HG02970 (cell line): ENCODE measurements around the gene SECTM1.

Experiments used
- ATAC-seq: cut with Tn5 transposase; IDR thresholded peaks from one replicate; pipeline ENCODE4 v1.9.1; 2021; ENCODE audit warnings: mild to moderate bottlenecking, moderate library complexity, moderate number of reproducible peaks; ENCODE audit not compliant: unreplicated experiment, low FRiP score

SECTM1 gene

DNA sequence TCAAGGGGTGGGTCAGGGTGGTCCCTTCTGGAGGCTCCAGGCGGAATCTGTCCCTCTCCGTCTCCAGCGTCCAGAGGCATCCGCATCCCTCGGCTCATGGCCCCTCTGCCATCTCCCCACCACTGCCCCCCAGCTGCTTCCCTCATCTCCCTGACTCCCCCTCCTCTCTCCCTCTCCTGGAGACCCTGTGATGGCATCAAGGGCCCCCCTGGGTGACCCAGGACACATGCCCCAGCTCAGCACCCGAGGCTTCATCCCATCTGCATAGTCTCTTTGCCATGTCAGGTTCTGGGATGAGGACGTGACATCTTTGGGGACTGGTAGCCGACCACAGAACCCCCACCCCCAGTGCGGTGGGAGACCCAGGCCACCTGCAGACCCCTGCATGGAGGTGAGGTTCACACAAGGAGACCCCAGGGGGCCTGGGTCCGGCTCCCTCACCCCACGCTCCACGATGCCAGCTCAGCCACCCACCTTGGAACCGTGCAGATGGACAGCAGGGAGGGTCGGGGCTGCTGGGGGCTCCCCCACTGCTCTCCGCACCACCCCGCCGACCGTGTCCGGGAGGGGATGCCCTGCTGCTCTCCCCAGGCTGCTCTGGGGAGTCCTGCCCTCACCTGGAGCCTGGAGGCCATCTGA lies 3.8 kb downstream of the SECTM1 start:
- ATAC-seq, result no peak

DNA sequence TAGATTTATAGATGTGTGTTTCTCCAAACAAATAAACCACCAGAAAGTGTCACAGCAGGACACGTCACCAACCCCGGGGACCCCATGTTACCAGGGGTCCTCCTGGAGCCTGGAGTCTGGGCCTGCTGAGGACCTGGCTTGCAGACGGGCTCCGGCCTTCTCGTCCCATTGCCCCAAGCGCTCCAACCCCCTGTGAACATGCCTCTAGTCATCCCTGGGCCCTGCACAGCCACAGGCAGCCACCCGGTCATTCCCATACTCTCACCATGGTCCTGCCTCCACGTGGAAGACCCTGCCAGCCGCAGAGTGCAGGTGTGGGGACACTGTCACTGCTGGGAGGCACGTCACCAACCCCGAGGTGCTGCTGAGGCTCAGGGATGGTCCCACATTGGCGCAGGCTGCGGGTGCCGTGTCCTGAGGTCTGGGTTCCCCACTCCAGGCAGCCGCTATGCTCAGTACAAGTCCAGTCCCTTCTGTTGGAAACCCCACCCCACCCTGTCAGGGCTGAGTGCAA lies 4.5 kb downstream of the SECTM1 start:
- ATAC-seq, result no peak

DNA sequence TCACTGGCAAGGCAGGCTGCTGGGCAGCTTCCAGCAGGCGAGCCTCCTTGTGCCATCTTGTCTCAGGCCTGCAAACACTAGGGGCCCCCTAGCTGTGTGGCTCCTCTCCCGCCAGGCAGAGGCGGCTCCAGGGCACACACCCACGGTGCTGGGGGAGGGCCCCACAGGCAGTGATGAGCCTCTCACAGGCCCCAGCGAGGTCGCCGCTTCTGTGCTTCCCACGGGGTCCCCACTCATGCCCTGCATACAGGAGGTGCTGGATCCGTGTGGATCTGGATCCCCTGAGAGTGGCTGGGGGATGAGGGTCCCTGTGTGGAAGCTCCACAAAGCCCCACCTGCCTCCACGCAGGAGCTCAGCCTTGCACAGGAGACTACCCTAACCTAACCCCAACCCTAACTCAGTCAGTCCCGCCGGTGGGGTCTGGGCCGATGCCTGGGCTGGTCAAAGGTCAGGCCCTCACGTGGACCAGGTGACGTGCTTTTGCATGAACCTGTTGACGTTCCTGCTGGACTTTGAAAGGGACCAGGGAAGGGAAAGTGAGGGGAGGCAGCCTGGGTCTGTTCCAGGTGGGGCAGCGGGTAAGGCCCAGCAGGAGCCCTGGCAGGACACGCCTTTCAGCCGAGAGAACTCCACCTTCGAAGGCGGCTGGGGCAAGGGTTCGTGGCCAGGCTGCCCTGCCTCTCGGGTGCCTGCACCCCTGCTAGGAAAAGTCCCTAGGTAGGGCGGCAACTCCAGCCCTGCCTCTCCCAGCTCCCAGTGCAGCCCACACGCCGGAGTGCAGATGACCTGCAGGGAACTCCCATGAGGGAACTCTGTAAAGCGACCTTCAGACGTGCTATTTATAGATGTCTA lies 5.2 kb downstream of the SECTM1 start:
- ATAC-seq, result no peak

DNA sequence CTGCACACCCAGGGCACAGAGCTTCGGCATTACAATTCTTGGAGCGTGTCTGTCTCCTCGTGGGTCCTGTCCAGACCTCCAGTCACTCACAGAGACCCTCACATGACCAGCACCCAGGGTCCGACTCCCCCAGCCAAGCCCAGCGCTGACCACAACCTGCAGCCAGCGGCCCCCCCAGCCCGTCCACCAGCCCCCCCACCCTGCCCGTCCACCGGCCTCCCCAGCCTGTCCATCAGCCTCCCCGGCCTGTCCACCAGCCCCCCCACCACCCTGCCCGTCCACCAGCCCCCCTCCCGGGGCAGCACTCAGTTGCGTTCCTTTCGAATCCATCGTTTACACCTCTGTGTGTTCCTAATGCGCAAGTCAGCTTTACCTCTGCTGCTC lies 5.8 kb downstream of the SECTM1 start:
- no peak for ATAC-seq

DNA sequence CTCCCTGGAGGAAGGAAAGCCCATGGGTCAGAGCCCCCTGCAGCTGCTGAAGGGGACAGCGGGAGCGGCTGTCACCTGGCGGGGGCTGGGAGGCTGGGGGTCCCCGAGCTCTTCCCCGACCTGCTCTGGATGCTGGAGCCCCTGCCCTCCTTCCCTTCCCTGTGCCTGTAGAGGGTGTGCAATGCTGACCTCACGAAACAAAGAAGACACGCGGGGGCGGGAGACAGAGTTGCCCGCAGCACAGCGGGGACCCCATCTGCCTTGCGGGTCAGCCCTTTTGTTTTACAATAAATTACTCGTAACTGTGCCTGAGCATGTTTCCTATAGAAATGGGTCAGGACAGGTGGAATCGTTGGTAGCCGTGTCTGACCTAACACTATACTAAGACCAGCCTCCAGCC lies 6.3 kb downstream of the SECTM1 start:
- ATAC-seq, result no peak

DNA sequence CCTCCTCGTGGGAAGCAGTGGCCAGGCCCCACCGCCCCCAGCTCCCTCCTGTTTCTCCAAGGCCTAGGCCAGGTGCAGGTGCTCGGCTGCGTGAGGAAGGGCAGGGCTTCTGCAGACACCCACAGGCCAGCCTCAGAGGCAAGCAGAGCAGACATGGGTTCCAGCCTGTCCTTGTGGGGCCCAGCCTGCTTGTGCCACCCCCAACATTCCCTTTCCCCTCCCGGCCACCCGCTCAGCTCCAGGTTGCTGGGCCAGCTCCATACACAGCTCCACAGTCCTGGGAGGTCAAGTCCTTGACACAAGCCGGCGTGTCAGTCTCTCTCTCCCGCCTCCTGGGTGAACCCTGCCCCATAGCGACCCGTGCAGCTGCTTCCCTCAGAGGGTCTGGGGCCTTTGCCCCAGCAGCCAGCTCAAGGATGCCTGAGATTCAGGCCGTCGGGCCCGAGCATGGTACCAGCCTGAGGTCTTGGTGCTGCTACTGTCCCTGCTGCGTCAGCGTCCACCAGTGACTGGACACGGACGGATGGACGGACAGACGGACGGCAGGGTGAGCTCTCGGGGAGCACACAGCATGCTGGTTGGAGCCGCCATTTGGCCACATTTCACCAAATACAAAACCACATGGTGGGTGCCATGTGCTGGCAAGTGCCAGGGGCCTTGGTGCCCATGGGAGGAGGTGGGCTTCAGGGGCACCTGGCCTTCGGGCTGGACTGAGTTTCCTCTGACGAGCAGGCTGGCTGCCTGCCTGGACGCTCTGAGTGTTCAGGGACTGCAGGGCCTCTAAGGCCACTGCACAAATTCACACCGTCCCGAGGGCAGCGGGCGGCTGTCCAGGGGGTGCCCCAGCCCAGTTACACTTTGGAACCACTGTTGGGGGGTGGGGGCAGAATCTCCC lies 8.0 kb downstream of the SECTM1 start:
- no peak for ATAC-seq

DNA sequence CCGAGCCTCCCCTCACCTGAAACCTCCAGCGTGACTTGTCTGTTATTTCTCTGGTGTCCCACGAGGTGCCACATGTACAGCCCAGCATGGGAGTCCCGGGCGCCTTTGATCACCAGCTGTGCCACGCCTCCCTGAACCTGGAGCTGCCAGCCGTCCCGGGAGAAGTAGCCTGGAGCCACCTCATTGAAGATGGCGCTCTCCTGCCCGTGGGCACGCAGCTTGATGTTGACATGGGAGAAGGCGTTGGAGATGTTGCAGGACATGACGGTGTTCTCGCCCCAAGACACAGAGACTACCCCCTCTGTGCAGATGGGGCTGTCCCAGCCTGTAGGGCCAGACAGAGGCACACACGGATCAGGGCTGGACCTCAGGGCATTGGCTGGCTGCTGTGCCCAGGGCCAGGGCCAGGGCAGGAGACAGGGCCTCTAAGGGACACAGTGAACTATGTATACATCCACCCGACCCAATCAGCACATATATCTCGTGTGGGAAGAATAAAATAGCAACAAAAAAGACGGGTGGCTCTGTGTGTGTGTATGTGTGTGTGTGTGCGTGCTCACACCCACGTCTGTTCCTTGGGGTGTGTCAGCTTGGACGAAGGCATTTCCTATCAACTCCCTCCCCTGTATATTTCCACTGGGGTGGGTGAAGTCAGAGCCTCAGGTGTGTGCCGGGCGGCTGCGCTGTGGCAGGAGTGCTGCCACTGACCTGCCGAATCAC lies 8.8 kb downstream of the SECTM1 start:
- no peak for ATAC-seq

DNA sequence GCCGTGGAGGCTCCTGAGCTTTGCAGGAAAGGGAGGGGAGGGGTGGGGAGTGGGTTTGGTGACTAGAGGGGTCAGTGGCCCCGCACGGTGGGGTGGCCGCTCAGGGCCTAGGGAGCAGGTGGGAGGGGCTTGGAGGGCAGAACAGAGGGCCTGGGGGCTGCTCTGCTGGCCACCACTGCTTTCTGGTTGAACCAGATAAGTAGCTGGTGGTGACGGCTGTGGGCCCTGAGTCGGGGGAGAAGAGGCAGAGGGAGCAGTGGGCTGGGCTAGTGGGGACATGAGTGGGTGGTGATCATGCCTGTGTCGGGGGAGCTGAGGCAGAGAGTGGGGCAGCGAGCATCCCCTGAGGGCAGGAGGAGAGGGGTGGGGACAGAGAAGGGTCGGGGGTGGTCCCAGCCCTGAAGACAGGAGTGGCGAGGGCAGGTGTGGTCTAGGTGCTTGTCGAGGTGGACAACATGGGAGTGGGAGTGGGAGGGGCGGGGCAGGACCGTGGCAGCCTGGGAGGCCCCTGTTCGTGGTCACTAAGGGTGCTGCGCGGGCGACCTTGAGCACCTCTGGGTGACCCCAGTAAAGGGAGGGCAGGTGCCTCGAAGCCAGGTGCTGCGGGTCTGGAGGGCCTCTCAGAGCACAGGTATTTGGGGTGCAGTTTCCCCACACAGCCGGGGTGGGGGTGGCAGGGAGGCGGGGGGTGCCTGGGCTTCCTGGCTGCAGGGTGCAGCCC lies 9.9 kb downstream of the SECTM1 start:
- no peak for ATAC-seq

DNA sequence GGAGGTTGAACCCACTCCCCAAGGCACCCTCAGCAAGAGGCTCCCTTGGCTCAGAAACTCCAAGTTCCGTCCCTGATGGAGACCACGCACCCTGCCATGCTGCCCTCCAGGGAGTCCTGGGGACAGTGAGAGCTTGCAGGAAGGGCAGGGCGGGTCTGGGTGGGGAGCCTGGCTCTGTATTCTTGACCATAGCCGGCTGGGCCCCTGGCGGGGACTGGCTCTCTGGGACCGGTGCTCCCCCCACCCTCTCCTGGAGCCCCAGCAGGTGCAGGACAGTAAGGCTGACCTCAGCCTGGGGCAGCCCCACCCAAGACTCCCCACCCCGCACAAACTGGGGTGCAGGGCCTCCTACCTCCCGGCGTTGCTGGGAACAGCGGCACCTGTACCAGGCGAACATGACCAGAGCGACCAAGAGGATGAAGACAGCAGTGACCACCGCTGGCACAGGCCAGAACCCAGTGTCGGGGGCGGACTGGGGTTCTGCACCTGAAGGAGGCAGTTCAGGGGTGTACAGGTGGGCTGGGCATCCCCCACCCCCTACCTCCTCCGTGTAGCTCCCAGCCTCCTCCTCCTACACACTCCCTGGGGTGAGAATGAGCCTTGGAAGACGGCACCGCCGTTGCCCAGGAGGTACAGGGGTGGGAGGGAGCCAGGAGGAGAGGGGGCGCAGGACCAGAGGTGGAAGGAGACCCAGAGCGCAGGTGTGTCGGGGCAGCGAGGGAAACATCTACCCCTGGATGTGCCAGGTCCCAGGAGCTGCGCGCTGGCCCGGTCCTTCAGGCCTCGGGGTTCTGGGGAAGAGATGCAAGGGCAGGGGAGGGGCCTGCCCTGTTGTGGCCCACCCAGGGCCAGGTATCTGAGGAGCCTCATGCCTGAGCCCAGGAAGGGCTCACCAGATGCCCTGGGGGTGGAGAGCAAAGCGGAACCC lies 10.8 kb downstream of the SECTM1 start:
- no peak for ATAC-seq

DNA sequence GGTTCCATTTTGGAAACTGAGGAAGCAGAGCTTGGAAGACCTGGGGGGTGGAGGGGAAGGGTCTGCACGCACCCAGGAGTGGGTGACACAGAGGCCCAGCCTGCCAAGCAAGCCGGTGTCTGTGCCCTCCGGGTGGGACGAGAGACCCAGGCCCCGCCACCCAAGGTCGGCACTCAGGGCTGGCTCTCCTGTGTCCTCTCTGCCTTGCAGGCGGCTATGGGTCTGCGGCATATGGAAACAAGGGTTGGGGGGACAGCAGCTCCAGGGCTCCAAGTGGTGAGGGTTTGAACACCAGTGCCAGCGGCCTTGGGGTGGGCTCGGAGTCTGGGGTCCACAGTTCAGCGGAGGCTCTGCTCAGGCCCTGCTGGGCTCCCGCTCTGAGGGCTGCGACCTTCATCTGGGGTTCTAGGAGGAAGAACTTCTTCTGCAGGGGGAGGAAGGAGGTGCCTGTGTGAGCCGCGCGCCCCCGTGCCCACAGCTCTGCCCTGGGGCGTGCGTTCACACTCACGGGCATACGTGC lies 11.6 kb downstream of the SECTM1 start:
- no peak for ATAC-seq

DNA sequence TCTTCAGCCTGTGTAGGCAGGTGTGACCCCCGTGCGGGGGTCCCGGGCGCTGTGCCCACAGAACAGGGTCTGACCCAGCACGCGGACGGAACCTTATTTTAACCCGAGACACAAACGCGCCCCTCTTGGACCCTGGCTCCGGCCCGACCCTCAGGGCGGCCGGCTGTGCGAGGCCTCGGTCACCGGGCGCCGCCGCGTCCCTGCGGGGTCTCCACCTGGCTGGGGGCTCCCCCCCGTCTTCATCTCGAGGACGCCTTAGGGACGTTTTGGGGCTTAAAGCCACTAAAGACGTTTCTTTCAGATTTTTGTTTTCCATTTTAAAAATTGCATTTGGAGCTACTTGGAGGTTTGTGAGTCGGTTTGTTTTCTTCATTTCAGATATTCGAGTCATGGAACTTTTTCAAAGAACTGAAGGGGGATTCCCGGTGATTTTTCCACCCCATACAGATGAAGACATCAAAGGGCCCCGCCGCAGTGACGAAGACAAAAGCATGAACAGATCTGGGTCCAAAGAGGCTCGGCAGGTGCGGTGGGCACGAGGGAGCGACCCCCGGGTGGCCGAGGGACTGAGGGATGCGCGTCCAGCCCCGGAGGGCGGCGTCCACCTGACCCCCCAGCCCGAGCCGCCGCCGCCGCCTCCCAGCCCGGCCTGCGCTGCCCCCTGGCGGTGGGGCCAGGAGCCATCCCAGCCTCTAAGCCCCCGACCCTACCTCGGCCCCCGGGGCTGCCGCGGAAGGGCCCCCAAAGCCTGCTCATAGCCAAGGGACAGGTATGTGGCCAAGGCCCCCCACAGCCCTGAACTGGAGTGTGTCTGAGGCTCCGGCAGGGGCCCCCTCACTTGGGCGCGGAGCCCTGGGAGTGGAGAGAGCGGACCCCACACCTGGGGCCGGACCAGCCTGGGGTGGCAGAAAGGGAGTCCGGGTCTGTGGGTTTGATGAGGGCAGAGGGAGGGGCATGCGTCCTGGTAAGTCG lies 12.3 kb downstream of the SECTM1 start:
- no peak for ATAC-seq

DNA sequence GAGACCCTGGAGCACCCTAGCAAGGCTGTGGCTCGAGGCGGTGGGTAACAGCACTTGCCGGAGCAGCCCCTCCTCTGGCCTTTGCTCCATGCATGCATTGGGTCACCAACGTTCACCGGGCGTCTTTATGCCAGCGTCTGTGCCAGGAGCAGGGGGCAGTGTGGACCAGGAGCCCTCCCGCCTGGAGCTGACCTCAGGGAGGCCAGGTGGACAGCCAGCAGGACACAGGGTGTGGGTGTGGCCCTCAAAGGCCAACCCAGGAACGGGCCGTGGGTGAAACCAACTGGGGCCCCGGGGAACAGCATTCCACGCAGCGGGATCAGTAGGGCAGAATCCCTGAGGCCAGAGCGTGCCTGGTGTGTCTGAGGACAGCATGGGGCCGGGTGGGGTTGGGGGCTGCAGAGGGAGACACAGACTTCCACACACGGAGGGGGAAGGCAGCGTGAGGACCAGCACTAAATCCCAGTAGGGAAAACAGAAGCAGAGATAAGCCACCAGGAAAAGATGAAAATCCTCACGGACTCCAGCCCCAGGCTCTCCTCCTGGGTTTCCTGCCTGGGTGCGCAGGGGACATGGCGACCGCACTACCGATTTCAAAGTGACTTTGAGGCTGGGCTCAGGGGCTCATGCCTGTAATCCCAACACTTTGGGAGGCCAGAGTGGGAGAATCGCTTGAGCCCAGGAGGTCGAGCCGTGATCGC lies 13.3 kb downstream of the SECTM1 start:
- ATAC-seq, result no peak

DNA sequence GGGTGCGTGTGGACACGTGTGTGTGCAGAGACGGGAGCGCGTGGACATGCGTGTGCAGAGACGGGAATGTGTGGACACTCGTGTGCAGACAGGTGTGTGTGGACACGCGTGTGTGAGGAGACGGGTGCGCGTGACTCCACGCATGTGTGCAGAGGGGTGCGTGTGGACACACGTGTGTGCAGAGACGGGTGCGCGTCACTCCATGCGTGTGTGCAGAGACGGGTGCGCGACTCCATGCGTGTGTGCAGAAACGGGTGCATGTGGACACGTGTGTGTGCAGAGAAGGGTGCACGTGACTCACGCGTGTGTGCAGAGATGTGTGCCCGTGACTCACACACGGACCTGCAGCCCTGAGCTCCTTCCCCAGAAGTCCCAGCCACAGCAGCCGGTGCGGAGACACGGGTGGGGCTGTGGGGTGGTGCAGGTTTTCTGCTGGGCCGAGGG lies 13.9 kb downstream of the SECTM1 start:
- ATAC-seq, result no peak

DNA sequence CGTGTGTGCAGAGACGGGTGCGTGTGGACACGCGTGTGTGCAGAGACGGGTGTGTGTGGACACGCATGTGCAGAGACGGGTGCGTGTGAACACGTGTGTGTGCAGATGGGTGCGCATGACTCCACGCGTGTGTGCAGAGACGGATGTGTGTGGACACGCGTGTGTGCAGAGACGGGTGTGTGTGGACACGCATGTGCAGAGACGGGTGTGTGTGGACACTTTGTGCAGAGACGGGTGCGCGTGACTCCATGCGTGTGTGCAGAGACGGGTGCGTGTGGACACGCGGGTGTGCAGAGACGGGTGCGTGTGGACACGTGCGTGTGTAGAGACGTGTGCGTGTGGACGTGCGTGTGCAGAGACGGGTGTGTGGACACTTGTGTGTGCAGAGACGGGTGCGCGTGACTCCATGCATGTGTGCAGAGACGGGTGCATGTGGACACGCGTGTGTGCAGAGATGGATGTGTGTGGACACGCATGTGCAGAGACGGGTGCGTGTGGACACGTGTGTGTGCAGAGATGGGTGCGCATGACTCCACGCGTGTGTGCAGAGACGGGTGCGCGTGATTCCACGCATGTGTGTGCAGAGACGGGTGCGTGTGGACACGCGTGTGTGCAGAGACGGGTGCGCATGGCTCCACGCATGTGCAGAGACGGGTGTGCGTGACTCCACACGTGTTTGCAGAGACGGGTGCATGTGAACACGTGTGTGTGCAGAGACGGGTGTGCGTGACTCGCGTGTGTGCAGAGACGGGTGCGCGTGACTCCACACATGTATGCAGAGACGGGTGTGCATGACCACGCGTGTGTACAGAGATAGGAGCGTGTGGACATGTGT lies 14.6 kb downstream of the SECTM1 start:
- ATAC-seq, result no peak

DNA sequence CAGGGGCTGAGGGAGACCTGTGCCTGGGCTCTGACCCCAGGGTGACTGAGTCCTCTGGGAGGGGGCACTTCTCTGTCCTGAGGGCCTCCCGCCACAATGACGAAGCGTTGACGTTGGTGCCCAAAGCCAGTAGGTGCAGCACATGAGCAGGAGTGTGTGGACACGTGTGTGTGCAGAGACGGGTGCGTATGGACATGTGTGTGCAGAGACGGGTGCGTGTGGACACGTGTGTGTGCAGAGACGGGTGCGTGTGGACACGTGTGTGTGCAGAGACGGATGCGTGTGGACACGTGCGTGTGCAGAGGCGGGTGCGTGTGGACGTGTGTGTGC lies 15.4 kb downstream of the SECTM1 start:
- ATAC-seq, result no peak
